HG03103 (cell line): ENCODE data around the gene SCD.

Experiments used
- ATAC-seq: cut with Tn5 transposase; IDR thresholded peaks from one replicate; pipeline ENCODE4 v1.9.1; 2021; ENCODE audit warnings: low read depth; ENCODE audit not compliant: unreplicated experiment

SCD gene

DNA sequence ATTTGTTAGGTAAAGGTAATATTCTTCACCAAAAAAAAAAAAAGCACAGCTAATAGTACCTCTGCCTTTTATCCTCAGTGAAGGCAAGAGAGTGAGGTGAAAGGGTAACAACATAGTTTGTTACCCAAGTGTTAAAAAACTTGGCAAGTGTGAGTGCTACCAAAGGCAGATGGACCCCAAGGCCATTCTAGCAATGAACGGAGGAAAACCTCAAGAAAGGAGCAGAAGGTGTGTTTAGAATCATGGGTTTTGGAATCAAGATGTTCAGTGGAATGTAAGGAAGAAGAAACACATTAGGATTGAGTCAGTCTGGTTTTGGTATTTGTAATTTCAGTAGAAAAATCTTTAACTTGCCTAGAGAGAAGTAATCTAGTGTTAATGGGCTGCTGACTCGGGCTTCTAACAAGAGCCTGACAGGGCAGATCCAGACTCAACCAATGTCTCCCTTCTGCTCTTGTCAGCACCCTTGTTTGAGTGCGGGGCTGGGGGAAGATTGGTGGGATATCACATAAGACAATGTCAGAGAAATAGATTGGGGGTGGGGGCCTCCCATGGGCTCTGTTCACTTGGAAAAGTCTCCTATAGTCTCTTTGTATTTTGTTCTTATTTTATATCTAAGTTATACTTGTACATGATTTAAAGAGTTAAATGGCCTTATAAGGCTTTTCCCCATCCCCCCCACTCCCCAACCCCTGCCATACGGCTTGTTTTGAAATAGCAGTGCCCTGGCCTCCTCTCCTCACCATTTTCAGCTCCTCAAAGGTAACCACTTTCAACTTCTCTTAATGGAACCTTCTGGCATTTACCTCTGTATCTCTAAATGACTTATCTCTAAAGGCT is 44.4 kb downstream of the SCD start:
- no peak for ATAC-seq

DNA sequence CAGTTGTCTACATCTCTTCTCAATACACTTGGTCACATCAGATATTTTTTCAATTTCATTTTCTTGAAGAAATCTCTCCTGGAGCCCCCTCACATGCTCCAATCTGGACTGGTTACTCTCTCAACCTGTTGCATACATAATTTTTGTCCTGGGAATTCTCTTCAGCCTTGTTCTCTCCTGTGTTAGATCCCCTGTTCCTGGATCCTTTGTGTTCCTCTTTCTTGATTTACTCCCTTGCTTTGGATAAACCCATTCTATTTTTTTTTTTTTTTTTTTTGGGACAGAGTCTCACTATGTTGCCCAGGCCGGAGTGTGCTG is 45.6 kb downstream of the SCD start:
- no peak for ATAC-seq

DNA sequence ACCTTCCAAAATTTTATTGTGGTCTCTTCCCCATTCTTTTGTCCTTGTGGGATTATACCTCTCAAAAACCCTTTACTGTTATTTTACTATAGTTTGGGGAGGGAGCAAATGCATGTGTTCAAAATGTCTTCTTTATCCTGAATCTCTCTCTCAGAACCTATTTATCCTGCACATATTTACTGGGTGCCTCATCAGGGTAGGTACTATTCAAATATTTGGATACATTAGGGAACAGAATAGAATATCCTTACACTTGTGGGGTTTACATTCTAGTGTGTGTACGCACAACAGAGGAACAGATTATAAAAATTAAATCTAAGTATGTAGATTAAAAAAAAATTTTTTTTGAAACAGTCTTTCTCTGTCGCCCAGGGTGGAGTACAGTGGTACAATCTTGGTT is 48.6 kb downstream of the SCD start:
- no peak for ATAC-seq

DNA sequence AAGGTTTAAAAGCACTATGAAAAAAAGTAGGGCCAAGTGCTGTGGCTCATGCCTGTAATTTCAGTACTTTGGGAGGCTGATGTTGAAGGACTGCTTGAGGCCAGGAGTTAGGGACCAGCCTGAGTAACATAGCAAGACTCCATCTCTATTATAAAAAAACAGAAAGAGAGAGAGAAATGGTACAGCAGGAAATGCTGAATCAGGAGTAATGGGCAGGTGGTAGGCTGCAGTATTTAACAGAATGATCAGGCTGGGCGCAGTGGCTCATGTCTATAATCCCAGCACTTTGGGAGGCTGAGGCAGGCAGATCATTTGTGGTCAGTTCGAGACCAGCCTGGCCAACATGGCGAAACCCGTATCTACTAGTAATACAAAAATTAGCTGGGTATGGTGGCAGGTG is 49.6 kb downstream of the SCD start:
- ATAC-seq, result no peak

DNA sequence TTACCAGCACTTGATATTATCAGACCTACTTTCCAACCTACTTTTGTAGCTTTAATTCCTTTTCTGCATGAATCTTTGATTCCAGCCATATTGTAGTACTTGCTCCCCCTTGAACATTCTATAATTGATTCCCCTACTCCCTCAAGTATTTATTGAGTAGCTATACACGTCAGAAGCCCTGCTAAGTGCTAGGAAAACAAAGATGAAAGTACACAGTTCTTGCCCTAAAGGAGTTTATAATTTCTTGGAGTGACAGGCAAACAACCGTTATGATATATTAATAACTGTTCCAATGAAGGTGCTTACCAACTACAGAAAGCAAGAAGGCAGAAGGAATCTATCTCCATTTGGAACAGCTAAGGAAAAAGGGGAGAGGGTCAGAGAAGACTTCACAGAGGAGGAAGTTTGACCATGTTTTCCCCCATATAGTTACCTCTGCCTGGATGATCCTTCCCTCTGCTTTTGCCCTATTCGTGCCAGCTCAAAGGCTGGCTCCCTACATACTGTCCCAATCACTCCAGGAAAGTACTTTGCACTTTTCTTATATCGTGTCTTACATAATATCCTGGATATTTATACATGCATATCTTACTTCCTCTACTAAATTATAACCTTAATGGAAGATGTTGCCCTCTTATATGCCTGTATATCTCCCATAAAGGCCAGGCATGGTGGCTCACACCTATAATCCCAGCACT is 54.7 kb downstream of the SCD start:
- ATAC-seq, result no peak

DNA sequence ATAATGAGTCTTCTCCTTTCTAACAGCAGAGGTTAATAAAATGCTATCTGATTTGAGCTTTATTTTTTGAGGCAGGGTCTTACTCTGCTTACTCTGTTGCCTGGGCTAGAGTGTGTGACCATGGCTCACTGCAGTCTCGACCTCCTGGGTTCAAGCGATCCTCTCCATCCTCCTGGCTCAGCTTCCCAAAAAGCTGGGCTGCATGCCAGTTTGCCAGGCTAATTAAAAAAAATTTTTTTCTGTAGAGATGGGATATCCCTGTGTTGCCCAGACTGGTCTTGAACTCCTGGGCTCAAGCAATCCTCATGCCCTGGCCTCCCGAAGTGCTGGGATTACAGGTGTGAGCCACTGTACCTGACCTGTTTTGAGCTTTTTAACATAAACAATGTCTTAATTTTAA is 56.7 kb downstream of the SCD start:
- no peak for ATAC-seq

DNA sequence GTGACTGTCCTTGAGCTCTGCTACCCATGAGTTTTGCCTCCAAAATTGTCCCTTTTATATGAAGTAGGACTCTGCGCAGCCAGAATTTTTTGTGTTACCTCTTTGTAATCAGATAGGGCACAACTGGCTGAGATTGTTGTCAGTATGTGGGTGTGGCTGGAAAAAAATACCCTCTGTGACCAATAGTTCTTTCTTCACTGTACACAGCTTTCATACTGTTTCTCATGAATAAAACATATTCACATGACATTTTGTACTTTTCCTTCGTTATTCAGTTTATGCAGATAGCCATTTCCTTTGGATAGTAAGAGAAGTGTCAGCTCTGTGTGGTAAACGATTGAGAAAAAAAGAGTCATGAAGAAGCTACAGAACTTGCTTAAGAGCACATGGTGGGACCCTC is 66.1 kb downstream of the SCD start:
- ATAC-seq, result no peak
